SU-DHL-6 (cell line): Measurements from ENCODE around the gene PRR36.

Experiments
- H2AFZ ChIP-seq: fragments of 200-600 bp; sonication (generic); 2 replicates; pipeline ENCODE4 v1.6.1; 2014; ENCODE audit warnings: low read depth, mild to moderate bottlenecking, moderate library complexity, mixed read lengths, antibody characterized with exemption, low read length; ENCODE audit not compliant: severe bottlenecking
- H3F3A ChIP-seq: fragments of 200-600 bp; shearing (Covaris generic); 2 replicates; pipeline ENCODE4 v1.6.0; 2016; ENCODE audit warnings: antibody characterized with exemption, mild to moderate bottlenecking; ENCODE audit not compliant: insufficient read depth
- H3K27ac ChIP-seq: fragments of 200-600 bp; sonication (generic); 2 replicates; pipeline ENCODE4 v1.5.1; 2016; ENCODE audit warnings: low read depth, mild to moderate bottlenecking, low read length, moderate library complexity, mixed read lengths
- H3K27me3 ChIP-seq: fragments of 200-600 bp; sonication (generic), shearing (Covaris generic); 2 replicates; pipeline ENCODE4 v1.6.0; 2014; ENCODE audit warnings: mild to moderate bottlenecking, low read length
- H3K36me3 ChIP-seq: fragments of 200-600 bp; sonication (generic); 2 replicates; pipeline ENCODE4 v1.6.1; 2014; ENCODE audit warnings: mild to moderate bottlenecking, low read length, mixed read lengths
- H3K4me2 ChIP-seq: fragments of 300-600, 200-600 bp; shearing (Covaris generic), sonication (generic); 2 replicates; pipeline ENCODE4 v1.6.0; 2014; ENCODE audit warnings: low read length, low read depth, mild to moderate bottlenecking; ENCODE audit not compliant: poor library complexity, severe bottlenecking
- H3K4me3 ChIP-seq: fragments of 200-600 bp; sonication (generic); 2 replicates; pipeline ENCODE4 v1.5.1; 2014; ENCODE audit warnings: antibody characterized with exemption, low read length, mild to moderate bottlenecking, mixed read lengths; ENCODE audit not compliant: insufficient read depth, poor library complexity, severe bottlenecking
- H3K79me2 ChIP-seq: fragments of 200-600 bp; sonication (generic); 2 replicates; pipeline ENCODE4 v1.6.1; 2014; ENCODE audit warnings: mild to moderate bottlenecking, low read length, moderate library complexity; ENCODE audit not compliant: insufficient read depth
- H3K9ac ChIP-seq: fragments of 200-600 bp; sonication (generic); 2 replicates; pipeline ENCODE4 v1.7.0; 2014; ENCODE audit warnings: mild to moderate bottlenecking, low read length
- H3K9me2 ChIP-seq: fragments of 200-600 bp; sonication (generic); replicated peaks from 2 replicates; pipeline ENCODE4 v1.6.1; 2014; ENCODE audit warnings: low read length; ENCODE audit not compliant: insufficient read depth
- H3K9me3 ChIP-seq: fragments of 200-600 bp; sonication (generic); 2 replicates; pipeline ENCODE4 v1.6.1; 2014; ENCODE audit warnings: low read length, mixed read lengths; ENCODE audit not compliant: insufficient read depth
- H4K20me1 ChIP-seq: fragments of 200-600 bp; sonication (generic); 2 replicates; pipeline ENCODE4 v1.6.1; 2014; ENCODE audit warnings: low read depth, mild to moderate bottlenecking, antibody characterized with exemption, low read length, moderate library complexity, mixed read lengths
- EZH2phosphoT487 ChIP-seq: fragments of 200-600 bp; sonication (generic), shearing (Covaris generic); conservative IDR thresholded peaks from 2 replicates; pipeline ENCODE4 v1.6.1; 2018; ENCODE audit warnings: mild to moderate bottlenecking, antibody characterized with exemption, low read length, moderate library complexity, mixed read lengths
- TF ChIP-seq, protein P1 (sequence below): fragments of 200-600 bp; sonication (generic); IDR thresholded peaks from one replicate; pipeline ENCODE4 v1.5.1; 2017; ENCODE audit warnings: antibody characterized with exemption, mild to moderate bottlenecking, low read length, moderate library complexity; ENCODE audit not compliant: insufficient read depth, poor library complexity, severe bottlenecking

Gene PRR36

DNA sequence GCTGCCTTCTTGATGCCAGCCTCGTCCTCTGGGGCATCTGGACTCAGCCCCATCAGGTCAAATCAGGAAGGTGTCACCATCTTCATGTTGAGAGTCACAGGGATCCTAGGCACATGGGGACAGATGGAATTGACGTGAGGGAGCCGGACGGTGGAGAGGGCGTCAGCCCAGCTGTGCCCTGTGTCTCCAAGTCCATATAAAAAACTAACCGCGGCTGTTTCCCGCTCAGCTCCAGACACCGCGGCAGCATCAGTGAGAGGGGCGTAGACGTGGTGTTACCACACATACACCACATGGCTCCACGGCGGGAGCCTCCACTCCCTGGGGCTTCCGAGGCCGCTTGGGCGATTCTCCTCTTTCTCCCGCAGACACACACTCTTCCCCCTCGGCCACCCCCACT lies 5.6 kb upstream of the PRR36 start:
- H3K4me3 ChIP-seq = no peak overlapping the region

DNA sequence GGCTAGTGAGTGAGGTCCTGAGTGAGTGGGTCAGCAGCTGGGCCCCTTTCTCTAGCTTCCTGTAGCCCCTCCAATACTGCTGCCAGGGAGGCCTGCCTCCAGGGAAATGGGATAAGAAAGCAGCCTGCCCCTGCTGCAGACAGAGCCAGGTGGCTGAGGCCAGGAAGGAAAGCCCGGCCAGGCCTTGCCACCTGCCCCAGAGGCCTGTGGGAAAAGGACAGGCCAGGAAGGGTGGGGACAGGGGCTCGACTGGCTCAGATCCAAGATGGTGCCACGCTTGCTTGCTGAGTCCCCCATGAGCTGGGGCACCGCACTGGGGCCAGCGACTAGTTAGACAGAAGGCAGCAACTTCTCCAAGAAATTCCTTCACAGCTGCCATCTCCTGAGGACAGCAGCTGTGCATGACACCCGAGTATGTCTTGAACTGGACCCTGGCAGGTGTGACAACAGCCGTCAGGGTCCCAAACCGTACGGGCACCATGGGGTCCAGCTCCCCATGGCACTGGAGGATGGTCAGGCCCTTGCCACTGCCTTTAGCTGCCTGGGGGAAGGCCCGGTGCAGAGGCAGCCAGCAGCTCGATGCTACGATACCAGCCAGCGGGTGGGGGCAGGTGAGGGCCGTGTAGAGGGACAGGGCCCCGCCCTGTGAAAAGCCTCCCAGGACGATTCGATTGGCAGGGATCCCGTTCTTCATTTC lies 5.1 kb upstream of the PRR36 start:
- H3K4me2 ChIP-seq = no peak overlapping the region
- no peaks in the 10 kb centered on the region for H3K9me3 ChIP-seq
- H3K27ac ChIP-seq = no peak overlapping the region
- no peak overlapping the region for H3K4me3 ChIP-seq
- H3F3A ChIP-seq = no peaks in the 10 kb centered on the region
- H3K79me2 ChIP-seq = no peaks in the 10 kb centered on the region
- no peaks in the 10 kb centered on the region for H3K9me2 ChIP-seq
- H4K20me1 ChIP-seq = no peaks in the 10 kb centered on the region
- H3K27me3 ChIP-seq = no peaks in the 10 kb centered on the region
- H2AFZ ChIP-seq = no peak overlapping the region
- H3K9ac ChIP-seq = no peak overlapping the region
- no peak for TF ChIP-seq EZH2phosphoT487
- TF ChIP-seq, protein P1, sequence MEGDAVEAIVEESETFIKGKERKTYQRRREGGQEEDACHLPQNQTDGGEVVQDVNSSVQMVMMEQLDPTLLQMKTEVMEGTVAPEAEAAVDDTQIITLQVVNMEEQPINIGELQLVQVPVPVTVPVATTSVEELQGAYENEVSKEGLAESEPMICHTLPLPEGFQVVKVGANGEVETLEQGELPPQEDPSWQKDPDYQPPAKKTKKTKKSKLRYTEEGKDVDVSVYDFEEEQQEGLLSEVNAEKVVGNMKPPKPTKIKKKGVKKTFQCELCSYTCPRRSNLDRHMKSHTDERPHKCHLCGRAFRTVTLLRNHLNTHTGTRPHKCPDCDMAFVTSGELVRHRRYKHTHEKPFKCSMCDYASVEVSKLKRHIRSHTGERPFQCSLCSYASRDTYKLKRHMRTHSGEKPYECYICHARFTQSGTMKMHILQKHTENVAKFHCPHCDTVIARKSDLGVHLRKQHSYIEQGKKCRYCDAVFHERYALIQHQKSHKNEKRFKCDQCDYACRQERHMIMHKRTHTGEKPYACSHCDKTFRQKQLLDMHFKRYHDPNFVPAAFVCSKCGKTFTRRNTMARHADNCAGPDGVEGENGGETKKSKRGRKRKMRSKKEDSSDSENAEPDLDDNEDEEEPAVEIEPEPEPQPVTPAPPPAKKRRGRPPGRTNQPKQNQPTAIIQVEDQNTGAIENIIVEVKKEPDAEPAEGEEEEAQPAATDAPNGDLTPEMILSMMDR = no peak
- no peaks in the 10 kb centered on the region for H3K36me3 ChIP-seq

More for the DNA sequence above, 5.6 kb upstream of the PRR36 start:
- Histone ChIP-seq H3K36me3 (no peaks in the 10 kb centered on the region), H3K9me3 (no peaks in the 10 kb centered on the region), H3F3A (no peaks in the 10 kb centered on the region), H3K79me2 (no peaks in the 10 kb centered on the region), H4K20me1 (no peaks in the 10 kb centered on the region), H3K9me2 (no peaks in the 10 kb centered on the region), H3K27me3 (no peaks in the 10 kb centered on the region), H3K9ac (no peak overlapping the region), H3K4me2 (no peak overlapping the region), H3K27ac (no peak overlapping the region), H2AFZ (no peak overlapping the region)
- TF ChIP-seq, protein P1 = no peak
- TF ChIP-seq EZH2phosphoT487 = no peak

DNA sequence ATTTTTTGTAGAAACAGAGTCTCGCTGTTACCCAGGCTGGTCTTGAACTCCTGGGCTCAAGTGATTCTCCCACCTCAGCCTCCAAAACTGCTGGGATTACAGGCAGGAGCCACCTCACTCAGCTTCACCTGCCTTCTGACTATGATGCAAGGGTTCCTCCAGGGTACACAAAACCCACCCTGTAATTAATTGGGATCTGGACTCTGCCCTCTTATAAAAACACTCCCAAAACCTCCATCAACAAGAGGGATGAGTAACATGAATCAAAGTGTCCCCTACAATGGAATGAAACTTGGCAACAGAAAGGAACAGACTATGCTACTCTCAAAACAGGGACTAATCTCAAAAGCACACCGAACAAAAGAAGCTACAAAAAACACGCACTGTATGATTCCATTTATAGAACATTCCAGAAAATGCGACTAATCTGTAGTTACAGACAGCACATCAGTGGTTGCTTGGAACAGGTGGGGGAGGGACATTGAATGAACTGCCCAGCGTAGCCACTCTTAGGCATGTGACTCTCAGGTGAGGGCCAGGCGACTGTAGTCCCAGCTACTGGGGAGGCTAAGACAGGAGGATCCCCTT lies 3.2 kb upstream of the PRR36 start:
- no peak overlapping the region for H3K9ac ChIP-seq
- no peak overlapping the region for H2AFZ ChIP-seq
- no peak for TF ChIP-seq EZH2phosphoT487
- TF ChIP-seq, protein P1 = no peak
- H3K4me2 ChIP-seq = no peak overlapping the region
- no peaks in the 10 kb centered on the region for H3F3A ChIP-seq
- H3K4me3 ChIP-seq = no peak overlapping the region
- no peaks in the 10 kb centered on the region for H3K9me3 ChIP-seq
- no peak overlapping the region for H3K27ac ChIP-seq
- H3K27me3 ChIP-seq = no peaks in the 10 kb centered on the region
- no peaks in the 10 kb centered on the region for H3K79me2 ChIP-seq
- no peaks in the 10 kb centered on the region for H3K36me3 ChIP-seq
- no peaks in the 10 kb centered on the region for H4K20me1 ChIP-seq
- no peaks in the 10 kb centered on the region for H3K9me2 ChIP-seq
